GM12892 (cell line): ENCODE measurements around the gene SMIM1.

Experiments used
- POLR2A ChIP-seq: IDR thresholded peaks from 2 replicates; pipeline ENCODE4 v1.6.1; 2011; ENCODE audit warnings: low read depth, low read length, control low read depth
- POLR2AphosphoS5 ChIP-seq: IDR thresholded peaks from 2 replicates; pipeline ENCODE4 v1.6.1; 2011; ENCODE audit warnings: low read depth, low read length, control low read depth

DNA sequence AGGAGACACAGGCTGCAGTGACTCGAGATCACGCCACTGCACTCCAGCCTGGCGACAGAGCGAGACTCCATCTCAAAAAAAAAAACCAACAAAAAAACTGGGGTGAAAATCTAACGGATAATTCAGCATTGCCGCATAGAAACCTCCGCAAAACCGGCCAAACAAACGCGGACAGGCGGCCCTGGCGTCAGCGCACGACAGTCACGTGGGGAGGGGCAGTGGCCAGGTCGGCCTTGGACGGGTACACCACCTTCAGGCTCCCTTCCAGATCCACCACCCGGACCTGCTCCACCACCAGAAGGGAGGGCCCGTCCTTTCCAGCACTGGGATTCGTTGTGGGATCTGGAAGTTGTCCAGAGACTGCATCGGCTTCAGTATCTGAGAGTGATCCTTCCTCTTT, 8.4 kb downstream of the SMIM1 start:
- TF ChIP-seq POLR2AphosphoS5 (no peak), POLR2A (no peak)
